Measurements from ENCODE around the gene TSPAN10. TPM values are rescaled to one million over a fixed set of nuclear protein-coding genes. Genes with fewer than 3 reads are reported as not detected.

The TSPAN10 gene
- total and polyA plus RNA-seq, 9 of the 15 experiments (the other 6 are each of a cell fraction or from before 2014, with no cell fraction given) = 0.05 to 0.31 (median 0.13) TPM; not detected in 1

GRCh38 chr17:81636505-81637288 lies at the start of gene TSPAN10, which contains the start of gene NPLOC4 (continued):
- TF ChIP-seq PATZ1 (CRISPR knock-in tag; IDR thresholded peaks at IDR 0.05; ENCODE audit: borderline replicate concordance) (no peak), ATF6 (CRISPR knock-in tag; IDR thresholded peaks at IDR 0.05) (peak; percentile 26; the same call in 1 of the 2 replicates), RBM39 (optimal IDR thresholded peaks at IDR 0.05; ENCODE audit: low read depth, low read length) (no peak), GTF2A2 (tag; IDR thresholded peaks at IDR 0.05) (peak; percentile 75; the same call in 1 of the 2 replicates), MITF (IDR thresholded peaks at IDR 0.05) (no peak), NR4A1 (CRISPR knock-in tag; IDR thresholded peaks at IDR 0.05) (0 out of 2 replicates have a peak, but pooled peaks have one; percentile 34), NR4A1 (tag; IDR thresholded peaks at IDR 0.05) (peak; percentile 48; the same call in 1 of the 2 replicates), ZFP91 (CRISPR knock-in tag; IDR thresholded peaks at IDR 0.05) (no peak), MAFK (IDR thresholded peaks at IDR 0.05; ENCODE audit: low read length) (peak; percentile 45; the same call in 1 of the 2 replicates), KLF13 (tag; IDR thresholded peaks at IDR 0.05; ENCODE audit: borderline replicate concordance, low read depth) (peak; percentile 63; the same call in 1 of the 2 replicates)
- TF ChIP-seq, protein P1, sequence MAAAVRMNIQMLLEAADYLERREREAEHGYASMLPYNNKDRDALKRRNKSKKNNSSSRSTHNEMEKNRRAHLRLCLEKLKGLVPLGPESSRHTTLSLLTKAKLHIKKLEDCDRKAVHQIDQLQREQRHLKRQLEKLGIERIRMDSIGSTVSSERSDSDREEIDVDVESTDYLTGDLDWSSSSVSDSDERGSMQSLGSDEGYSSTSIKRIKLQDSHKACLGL (CRISPR knock-in tag; IDR thresholded peaks at IDR 0.05; ENCODE audit: borderline replicate concordance, poor library complexity, severe bottlenecking) = no peak
